ENCODE data around the gene CACNA2D1.
"Not testable (repeated sequence)": the region's sequence is repeated elsewhere in the genome, so short reads cannot be mapped to it uniquely, and the experiment has no call there.

The CACNA2D1 gene

DNA sequence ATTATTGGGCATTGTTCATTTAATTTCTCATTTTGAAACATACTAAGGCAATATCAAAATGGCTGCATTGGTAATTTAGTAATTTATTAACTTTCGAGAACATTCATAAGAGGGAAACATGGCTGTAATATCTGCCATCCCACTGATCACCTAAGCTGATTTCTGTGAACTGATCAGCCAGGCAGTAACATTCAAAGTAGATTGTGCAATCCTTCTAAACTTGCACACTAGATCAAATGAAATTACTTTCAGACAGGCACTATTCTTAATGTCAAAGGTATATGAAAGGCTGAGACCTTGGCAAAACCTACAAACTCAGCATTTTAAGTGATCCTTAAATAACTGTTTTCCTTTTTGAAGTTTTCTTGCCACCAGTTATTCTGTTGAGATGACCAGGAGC is 290.7 kb downstream of the CACNA2D1 start:
- DNase-seq, result no peak
- intact Hi-C loops (cut with DNase I), result loop anchor here (10.0 kb wide), 1 partner anchor 98 kb away; no protein-coding TSS in a partner anchor

DNA sequence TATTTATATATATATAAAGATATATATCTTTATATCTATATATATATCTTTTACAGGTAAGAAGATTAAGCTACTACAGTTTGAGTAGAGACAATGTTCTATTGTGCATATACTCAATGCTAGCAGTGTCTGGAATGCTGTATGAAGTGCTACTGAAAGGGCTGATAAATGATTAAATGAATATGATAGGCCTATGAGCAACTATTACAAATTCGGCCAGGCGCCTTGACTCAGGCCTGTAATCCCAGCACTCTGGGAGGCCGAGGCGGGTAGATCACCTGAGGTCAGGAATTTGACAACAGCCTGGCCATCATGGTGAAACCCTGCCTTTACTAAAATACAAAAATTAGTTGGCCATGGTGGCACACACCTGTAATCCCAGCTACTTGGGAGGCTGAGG is 297.1 kb downstream of the CACNA2D1 start:
- no peak for DNase-seq
- intact Hi-C loops (cut with DNase I), result no loop called here

DNA sequence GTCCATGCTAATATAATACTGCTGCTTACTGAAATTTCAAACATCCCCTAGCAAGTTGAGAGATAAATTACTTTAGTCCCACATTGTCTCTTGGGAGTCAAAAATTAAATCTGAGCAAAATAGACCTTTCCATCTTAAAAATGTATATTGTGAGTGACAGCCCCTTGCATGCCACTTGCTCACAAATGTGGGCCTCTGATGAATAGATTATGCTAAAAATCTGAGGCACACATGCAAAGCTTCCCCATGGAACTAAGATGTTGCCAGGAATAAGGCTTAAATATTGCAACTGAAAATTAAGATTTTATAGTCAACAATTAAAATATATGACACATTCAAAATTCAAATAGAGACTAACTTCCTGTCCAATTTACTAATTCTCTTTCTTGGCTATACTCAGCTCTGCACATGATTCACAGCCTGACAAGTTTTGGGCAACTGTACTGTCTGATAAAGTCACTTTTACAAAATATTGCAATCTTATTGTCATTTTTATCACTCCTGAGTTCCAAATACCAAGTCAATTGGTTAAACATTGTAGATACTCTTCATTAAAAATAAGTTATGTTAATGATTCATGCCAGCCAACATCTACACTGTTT is 301.2 kb downstream of the CACNA2D1 start:
- intact Hi-C loops (cut with DNase I), result no loop called here
- no peak for DNase-seq

DNA sequence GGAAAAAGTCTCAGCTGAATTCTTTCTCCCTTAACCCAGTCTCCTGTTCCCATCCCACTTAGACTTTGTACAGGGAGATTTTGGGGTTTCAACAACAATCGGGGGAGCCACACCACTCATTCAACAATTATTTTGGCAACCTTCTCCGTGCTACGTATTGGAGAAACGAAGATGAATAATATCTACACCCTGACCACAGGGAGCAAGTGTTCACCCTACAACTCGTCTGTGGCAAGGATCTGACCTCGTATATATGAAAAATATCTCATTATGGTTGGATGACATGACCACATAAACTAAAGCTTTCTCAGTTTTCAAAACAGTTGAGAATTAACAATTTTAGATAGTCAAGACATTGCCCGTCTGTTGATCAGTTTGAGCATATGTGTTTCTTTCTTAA is 302.1 kb downstream of the CACNA2D1 start:
- intact Hi-C loops (cut with DNase I), result no loop called here
- no peak for DNase-seq

DNA sequence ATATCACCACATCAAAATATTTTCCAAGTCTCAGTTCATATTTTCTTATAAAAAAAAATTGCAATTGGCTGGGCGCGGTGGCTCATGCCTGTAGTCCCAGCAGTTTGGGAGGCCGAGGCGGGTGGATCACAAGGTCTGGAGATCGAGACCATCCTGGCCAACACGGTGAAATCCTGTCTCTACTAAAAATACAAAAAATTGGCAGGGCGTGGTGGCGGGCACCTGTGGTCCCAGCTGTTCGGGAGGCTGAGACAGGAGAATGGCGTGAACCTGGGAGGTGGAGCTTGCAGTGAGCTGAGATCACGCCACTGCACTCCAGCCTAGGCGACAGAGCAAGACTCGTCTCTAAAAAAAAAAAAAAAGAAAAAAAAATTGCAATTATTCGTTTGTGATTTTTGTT is 303.0 kb downstream of the CACNA2D1 start:
- intact Hi-C loops (cut with DNase I), result not testable (repeated sequence)

DNA sequence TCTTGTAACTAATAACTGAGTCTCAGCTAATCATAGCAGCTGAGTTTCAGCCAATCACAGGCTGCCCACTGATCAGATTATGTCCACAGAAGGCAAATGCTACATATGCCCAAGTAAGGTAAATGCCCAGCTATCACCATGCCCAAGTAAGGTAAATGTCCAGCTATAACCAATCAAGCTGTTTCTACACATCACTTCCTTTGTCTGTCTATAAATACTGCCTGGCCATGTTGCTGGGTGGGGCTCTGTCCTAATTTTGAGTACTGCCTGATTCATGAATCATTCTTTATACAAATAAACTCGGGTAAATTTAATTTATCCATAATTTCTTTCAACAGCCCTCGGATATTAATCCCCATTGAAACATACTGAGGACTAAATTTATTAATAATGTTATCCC is 312.4 kb downstream of the CACNA2D1 start:
- intact Hi-C loops (cut with DNase I), result no loop called here
- no peak for DNase-seq

More for the DNA sequence above, 303.0 kb downstream of the CACNA2D1 start:
- DNase-seq, result not testable (repeated sequence)

DNA sequence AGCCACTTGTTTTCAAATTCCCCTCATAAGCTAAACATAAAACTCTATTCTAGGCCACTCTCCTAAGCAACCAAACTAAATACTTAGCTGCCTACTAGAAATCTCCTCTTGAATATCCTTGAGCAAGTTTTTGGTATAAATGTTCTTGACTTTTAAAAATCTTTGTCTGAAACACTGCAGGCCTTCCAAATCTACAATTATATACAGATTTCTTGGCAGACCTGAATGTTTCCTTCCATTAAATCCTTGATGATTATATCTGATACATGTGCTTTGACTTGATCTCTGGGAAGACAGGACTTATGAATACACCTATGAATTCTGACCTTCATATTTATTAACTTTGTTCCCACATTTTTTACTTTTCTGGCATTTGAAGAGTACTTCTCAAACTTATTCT is 314.5 kb downstream of the CACNA2D1 start:
- intact Hi-C loops (cut with DNase I), result no loop called here
- no peak for DNase-seq

DNA sequence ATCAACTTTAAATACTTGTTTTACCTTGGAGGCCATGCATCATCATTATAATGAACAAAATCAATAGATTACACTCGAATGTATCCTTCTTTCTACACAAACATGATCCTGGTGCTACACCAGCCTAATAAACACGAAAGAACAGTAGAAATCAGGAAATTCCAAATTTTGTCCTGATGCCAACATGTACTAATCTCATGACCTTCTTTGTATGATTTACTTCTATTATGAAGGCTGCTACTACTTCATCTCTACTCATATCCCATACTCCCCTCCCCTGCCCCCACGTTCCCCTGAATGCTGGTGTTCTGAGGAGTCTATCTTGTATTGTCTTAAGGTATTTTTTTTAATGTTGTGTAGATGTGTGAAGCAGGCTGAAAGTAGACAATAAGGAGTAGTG is 315.0 kb downstream of the CACNA2D1 start:
- DNase-seq, result no peak
- intact Hi-C loops (cut with DNase I), result no loop called here

DNA sequence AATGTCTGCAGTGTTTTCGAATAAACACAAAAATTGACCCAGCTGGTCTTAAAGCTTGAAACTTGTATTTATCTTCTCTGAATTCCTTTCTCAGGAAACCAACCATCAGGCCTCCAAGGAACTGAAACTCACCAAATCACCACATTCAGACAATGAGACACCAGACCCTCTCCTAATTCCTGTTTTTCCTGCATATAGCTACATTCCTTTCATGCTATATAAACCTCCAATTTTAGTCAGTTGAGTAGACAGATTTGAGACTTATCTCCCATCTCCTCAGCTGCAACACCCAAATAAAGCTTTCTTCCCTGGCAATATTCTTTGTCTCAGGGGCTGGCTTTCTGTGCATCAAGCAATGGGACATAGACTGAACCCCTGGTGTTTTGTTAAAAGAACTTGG is 317.0 kb downstream of the CACNA2D1 start:
- DNase-seq, result no peak
- intact Hi-C loops (cut with DNase I), result no loop called here

DNA sequence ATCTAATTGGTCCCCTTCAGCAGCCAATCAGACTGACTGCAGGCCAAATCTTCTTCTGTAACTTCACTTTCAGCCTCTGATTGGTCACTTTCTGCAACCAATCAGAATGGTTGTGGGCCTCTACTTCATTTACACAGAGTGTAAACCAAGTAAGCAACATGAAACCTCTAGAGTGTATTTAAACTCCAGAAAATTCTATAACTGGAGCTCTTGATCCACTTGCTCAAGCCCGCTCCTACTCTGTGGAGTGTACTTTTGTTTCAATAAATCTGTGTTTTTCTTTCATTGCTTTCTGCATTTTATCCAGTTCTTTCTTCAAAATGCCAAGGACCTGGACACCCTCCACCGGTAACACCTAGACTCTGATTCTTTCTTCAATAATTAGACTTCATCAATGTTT is 319.1 kb downstream of the CACNA2D1 start:
- intact Hi-C loops (cut with DNase I), result no loop called here
- no peak for DNase-seq

DNA sequence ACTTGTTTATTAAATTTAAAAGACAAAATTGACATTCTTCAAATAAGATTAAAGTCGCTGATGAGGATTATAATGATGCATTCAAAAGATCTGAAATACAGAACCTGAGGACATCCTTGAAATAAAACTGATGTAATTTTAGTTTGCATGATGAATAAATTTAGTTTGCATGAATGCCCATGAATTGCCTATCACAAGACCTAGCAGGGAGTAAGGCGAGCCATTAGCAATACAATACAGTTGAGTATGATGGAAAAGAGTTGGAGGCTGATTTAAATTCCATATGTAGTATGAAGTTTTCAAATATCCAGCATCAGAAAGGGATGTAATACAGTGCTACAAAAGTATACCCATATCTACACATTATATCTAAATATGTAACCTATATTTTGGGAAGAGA is 321.3 kb downstream of the CACNA2D1 start:
- intact Hi-C loops (cut with DNase I), result no loop called here
- no peak for DNase-seq

DNA sequence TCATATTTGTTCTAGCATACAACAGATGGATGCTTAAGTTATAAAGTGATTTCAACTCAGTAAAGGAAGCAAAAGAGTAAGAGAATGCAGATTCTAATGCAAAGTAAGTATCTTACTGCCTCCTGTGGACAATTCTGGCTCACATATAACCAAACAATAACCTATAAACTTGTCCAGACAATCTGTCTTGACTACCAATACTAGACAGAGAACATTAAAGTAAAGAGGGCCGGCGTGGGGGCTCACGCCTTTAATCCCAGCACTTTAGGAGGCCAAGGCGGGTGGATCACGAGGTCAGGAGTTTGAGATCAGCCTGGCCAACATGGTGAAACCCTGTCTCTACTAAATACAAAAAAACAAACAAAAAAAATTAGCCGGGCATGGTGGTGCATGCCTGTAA is 329.3 kb downstream of the CACNA2D1 start:
- intact Hi-C loops (cut with DNase I), result no loop called here

DNA sequence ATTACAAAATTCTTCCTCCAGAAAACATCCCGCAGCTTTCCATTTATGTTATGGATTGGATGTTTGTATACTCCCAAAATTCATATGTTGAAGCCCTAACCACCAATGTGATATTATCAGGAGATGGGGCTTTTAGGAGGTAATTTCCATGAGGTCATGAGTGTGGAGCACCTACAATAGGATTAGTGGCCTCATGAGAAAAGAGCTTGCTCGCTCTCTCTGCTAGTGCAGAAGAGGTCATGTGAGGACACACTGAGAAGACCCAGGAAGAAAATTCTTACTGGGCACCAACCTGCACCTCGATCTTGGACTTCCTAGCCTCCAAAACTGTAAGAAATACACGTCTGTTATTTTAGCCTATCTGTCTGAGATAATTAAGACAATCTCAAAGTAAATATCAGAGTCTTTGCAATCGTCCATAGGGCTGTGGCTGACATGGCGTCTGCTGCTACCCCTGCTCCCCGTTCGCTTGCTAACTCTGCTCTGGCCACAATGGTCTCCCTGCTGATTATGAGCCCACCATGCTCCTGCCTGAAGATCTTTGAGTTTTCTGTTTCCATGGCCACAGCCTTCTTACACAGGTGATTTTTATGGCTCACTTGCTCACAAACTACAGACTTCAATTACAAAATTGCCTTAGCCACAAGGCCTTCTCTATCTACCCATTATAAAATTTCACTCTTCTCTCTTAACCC is 333.3 kb downstream of the CACNA2D1 start:
- DNase-seq, result peak in 1 of 10 donors; percentile 47
- intact Hi-C loops (cut with DNase I), result no loop called here

More for the DNA sequence above, 329.3 kb downstream of the CACNA2D1 start:
- DNase-seq, result peak in 1 of 10 donors; percentile 35

DNA sequence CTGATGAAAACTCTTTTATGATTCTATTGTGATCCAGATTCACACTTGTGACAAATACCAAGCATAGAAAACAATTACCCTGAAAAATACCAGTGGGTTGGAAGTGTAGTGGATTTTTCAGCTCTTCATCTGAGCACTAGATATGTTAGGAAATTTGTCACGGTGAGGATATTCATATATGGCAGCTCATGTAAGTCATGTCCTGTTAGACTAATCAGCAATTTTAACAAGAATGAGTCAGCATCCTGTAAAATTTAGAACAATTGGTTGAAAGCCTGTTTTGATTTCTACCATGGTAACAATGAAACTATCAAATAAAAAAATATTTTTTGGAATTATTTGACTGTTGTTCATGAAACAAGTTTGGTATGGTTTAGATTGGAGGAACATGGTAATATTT is 334.3 kb downstream of the CACNA2D1 start:
- intact Hi-C loops (cut with DNase I), result no loop called here

DNA sequence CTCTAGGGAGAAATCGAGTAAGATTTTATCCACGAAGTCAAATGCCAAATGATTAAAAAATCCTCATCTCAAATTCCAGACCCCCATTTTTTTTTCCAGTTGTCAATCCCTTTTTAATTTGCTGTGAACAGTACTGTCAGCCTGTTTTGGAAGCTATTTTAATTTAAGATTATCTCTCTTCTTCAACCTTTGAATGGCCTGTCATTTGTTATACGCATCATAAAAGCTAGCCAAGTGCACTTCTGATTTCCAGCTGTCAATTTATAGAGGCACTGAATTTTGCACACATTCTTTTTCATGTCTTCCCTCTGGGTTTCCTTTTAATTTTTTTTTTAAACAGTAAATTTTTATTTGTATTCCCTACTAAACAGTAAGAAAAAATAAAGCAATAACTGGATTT is 337.4 kb downstream of the CACNA2D1 start:
- intact Hi-C loops (cut with DNase I), result no loop called here
- no peak for DNase-seq

More for the DNA sequence above, 334.3 kb downstream of the CACNA2D1 start:
- DNase-seq, result no peak

DNA sequence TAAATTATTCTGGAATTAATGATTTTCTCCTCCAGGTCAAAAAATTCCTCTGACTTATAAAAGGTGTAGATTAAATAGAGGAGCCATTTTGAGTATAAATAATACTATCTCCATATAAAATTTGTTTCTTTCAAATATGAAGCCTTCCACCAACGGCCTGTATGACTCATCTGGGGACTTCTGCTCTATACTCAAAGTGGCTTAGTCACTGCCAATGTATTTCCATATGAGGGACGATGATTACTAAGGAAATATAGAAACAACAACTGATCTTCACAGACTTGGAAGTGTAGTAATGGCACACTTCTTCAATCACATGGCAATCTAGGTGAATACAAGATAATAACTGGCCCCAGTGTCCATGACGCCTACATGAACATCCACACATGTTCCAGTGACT is 338.1 kb downstream of the CACNA2D1 start:
- intact Hi-C loops (cut with DNase I), result no loop called here
- DNase-seq, result no peak

DNA sequence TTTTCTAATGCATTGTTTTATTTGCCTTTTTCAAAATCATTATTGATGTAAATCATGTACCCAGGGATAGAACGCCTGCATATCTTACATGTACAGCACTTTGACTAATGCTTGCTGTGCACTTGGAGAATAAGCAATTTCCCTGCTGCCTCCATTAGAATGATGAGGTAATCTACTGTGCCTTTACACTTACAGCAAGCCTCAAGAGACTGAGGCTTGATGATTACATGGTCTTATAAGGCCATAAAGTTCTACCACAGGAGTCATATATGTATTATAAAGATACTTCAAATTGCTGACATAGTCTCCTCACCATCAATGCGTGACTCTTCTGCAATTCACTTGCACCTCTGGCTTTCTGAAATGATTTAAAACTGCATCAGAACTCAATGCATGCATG is 345.2 kb downstream of the CACNA2D1 start:
- intact Hi-C loops (cut with DNase I), result no loop called here
- DNase-seq, result no peak

DNA sequence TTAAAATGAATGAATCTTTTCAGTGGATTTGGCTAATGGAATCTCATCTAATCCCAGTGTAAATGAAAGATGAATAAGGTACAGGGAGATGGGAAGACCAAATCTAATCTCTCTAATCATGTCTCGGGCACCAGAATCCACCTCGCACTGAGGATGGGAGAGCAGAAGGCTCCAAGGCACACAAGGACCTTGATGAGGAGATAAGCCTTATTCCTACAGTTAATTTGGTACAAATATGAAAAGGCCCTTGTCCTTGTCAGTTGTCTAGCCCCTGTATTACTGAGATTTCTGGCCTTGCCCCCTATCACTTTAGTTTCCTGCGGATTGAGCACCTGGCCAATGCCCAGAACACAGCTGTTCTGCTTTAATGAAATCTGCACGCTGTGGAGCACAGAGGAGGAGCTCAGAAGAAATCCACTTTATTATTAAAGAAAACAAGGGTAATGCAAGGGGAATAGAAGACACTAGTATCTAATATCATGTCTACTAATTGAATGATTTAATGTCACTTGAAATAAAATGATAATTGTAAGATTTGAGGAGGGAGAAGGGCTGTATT is 352.4 kb downstream of the CACNA2D1 start:
- no peak for DNase-seq
- intact Hi-C loops (cut with DNase I), result no loop called here

DNA sequence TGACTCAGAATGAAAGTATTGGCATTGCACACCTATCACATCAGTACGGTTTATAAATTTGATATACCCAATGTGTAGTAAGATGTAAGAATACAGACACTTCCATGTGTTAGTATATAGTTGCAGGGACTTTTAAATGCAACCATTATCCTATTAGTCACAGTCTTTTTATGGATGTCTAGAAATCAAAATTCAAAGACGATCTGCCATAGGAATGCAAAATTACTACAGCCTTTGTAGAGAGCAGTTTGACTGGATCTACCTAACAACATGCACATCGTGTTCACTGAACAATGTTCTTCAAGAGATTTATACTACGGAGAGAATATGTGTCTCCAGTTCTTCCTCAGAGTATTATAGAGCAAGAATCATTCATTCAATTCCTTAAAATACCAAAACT is 356.5 kb downstream of the CACNA2D1 start:
- no peak for DNase-seq
- intact Hi-C loops (cut with DNase I), result no loop called here

DNA sequence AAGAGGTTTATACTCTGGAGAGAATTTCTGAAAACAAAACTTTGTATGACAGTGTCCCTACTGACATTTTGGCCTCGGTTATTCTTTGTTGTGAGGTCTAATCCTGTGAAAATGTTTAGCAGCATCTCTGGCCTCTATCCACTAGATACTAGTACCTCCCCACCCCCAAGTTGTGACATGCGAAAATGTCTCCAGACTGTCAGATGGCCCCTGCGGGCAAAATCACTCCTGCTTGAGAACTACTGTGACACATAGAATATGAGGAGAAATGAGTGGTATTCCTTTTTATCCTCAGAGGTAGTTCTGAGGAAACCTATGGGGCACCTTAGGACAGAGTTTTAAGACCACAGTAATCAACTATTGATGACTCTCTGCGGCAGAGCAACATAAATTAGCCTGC is 358.5 kb downstream of the CACNA2D1 start:
- intact Hi-C loops (cut with DNase I), result no loop called here

DNA sequence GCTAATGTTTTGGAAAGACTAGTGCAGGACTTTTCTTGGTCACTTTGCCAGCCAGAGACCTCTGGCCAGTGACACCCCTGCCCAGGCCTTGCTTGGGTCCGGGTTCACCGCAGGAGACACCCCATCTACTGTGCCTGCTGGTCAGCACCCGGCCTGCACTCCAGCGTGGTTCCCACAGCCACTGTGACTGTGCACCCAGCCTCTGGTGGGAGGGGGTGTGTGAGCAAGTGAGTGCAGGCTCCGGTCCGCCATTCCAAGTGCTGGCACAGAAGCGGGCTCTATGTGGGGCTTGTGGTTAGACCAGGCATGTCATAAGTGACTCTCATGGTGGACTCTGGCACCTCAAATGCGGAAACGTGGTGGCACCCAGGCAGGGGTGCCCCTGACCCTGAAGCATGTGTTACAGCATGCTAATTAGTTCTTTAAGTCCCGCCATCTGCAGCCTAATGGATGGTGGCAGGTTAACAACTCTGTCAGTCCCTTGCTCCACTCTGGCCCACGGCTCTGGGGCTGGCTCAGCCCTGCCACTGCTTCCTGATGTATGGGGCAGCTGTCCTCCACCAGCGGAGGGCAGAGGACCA is 361.8 kb downstream of the CACNA2D1 start:
- intact Hi-C loops (cut with DNase I), result no loop called here
- DNase-seq, result peak in 3 of 10 donors; percentile 42 to 77 (median 69)

More for the DNA sequence above, 358.5 kb downstream of the CACNA2D1 start:
- DNase-seq, result no peak
